Skeletal muscle tissue (tissue), 4 donors: ENCODE results near the gene HOXA9. TPM values are rescaled to one million over a fixed set of nuclear protein-coding genes. Genes with fewer than 3 reads are reported as not detected.

ENCODE experiments used
- H3K27ac ChIP-seq: one replicate; pipeline ENCODE4 v1.7.0; 2013; ENCODE audit warnings: mild to moderate bottlenecking, low read depth, low read length, inconsistent platforms
- H3K27me3 ChIP-seq, 3 donors: one replicate each; pipeline ENCODE4 v1.7.0; 2013; ENCODE audit warnings: low read length in 3 of 3; ENCODE audit not compliant: control insufficient read depth in 3 of 3, insufficient read depth in 3 of 3
- H3K36me3 ChIP-seq, 3 donors: one replicate each; pipeline ENCODE4 v1.7.0; 2013; ENCODE audit warnings: low read length in 3 of 3; ENCODE audit not compliant: control insufficient read depth in 3 of 3, insufficient read depth in 3 of 3
- H3K4me1 ChIP-seq, 3 donors: one replicate each; pipeline ENCODE4 v1.7.0; 2013; ENCODE audit warnings: low read length in 3 of 3, mild to moderate bottlenecking in 3 of 3; ENCODE audit not compliant: control insufficient read depth in 3 of 3, insufficient read depth in 3 of 3
- H3K4me3 ChIP-seq, 3 donors: one replicate each; pipeline ENCODE4 v1.7.0; 2013; ENCODE audit warnings: low read length in 3 of 3
- H3K9ac ChIP-seq, 3 donors: one replicate each; pipeline ENCODE4 v1.7.0; 2013; ENCODE audit warnings: low read length in 3 of 3, mild to moderate bottlenecking in 3 of 3, moderate library complexity in 2 of 3, low read depth in 1 of 3
- H3K9me3 ChIP-seq, 3 donors: one replicate each; pipeline ENCODE4 v1.7.0; 2013; ENCODE audit warnings: low read length in 3 of 3; ENCODE audit not compliant: control insufficient read depth in 3 of 3
- total RNA-seq: library from RNA; depleted of rRNA; stranded (reverse); fragments of >200 nt; gene quantifications from one replicate; pipeline ENCODE4 v1.2.3, GENCODE V29; 2014
- donor health status: Osteomylitis.

Gene HOXA9
- total RNA-seq, 1 donor from 2014 or later = 7.8 TPM

GRCh38 chr7:27200761-27201579, 35.6 kb upstream of the HOXA9 start:
- peaks cover 0 to 3% (median 0%) of the 10 kb centered on the region in 3 donors for H3K9me3 ChIP-seq
- no peak overlapping the region for H3K27ac ChIP-seq
- H3K36me3 ChIP-seq = no peaks in the 10 kb centered on the region
- peaks cover 26 to 39% (median 26%) of the 10 kb centered on the region in 3 donors for H3K4me1 ChIP-seq
- peak overlapping the region in 1 of 3 donors; percentile 76 for H3K9ac ChIP-seq
- H3K4me3 ChIP-seq = peak overlapping the region; percentile 54 to 72 (median 63)
- H3K27me3 ChIP-seq = peaks cover 66 to 85% (median 81%) of the 10 kb centered on the region in 3 donors

DNA sequence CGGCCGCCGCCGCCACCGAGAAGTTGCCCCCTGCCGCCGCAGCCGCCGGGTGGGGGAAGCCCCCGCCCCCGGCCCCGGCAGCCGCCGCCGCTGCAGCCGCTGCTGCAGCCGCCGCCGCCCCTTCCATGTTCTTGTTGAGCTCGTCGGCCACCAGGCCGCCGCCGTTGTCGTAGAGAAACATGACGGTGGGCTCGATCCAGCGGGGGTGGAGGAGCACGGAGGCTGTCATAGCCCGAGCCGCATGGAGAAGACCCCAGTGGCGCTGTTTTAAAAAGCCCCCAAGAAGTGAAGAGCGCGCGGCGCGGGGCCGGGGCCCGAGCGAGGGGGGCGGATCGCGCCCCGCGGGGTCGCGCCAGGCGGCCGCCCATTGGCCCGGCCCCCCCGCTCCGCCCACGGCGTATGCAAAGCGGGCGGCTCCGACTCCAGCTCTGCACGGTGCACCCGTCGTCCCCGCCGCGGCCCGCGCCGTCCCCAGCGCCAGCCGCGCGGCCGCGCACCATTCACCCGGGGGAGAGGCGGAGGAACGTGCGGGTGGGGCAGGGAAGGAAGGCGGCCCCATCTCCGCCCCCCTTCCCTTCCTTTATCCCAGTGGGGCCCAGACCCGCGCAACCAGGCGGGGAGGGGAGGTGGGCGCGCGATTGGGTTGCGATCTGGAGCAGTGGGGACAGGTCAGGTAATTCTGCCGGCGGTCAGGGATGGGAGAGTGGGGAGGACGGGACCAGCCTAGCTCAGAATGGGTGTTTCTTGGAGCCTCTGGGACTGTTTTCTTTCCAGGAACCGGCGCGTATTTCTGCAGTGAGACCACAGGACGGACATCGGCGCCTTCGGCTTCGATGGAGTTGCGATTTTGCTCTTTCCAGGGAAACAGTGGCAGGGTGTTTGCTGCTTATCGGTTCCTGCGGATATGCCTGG, 34.8 kb upstream of the HOXA9 start, which contains the start of gene HOXA13:
TSS of gene HOXA13 (minus strand) at position 243 of the 912 bp plus-strand sequence. CDS start at position 229, 14 bp downstream.
- peaks cover 58 to 83% (median 75%) of the 10 kb centered on the region in 3 donors for H3K27me3 ChIP-seq
- no peaks in the 10 kb centered on the region for H3K36me3 ChIP-seq
- peak within 1 kb of the TSS; percentile 54 to 75 (median 67) for H3K4me3 ChIP-seq
- no peak within 1 kb of the TSS for H3K27ac ChIP-seq
- peak within 1 kb of the TSS in 2 of 3 donors; percentile 62 to 85 for H3K9ac ChIP-seq
- peaks cover 21 to 31% (median 21%) of the 10 kb centered on the region in 3 donors for H3K4me1 ChIP-seq
- peaks cover 0 to 3% (median 0%) of the 10 kb centered on the region in 3 donors for H3K9me3 ChIP-seq

- Histone ChIP-seq H3K27ac (no peak overlapping the region), H3K4me3 (peak overlapping the region; percentile 23 to 75 (median 67)), H3K4me1 (peaks cover 14 to 24% (median 16%) of the 10 kb centered on the region in 3 donors), H3K9ac (peak overlapping the region in 1 of 3 donors; percentile 85), H3K27me3 (peaks cover 50 to 82% (median 72%) of the 10 kb centered on the region in 3 donors), H3K36me3 (no peaks in the 10 kb centered on the region), H3K9me3 (peaks cover 0 to 3% (median 0%) of the 10 kb centered on the region in 3 donors)
Observed at GRCh38 chr7:27198871-27199801, 33.8 kb upstream of the HOXA9 start.

DNA sequence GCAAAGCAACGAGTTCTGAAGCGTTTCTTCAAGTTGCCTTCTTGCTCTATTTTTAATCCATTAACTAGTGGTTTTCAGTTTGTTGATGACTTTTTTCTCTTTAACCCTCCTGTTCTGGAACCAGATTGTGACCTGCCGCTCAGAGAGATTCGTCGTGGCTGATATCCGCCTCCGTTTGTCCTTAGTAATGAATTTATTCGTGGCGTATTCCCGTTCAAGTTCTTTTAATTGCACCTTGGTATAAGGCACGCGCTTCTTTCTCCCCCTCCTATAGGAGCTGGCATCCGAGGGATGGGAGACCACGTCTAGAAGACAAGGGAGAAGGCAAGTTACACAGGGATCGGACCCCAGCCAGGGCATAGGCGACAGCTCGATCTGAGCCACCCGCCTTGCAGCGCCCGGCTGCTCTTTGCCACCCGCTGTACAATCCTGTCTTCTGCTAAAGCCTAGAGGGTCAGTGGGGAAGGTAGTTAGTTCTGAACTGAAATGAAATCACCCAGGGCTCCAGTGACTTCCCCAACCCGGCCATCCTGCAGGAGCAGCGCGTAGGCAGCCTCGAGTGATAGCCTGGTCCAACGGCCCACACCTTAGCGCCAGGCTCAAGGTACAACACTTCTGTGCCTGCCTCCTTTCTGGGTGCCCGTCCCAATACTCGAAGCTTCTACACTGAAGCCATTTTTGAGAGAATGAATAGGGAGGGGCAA, 33.0 kb upstream of the HOXA9 start:
- no peaks in the 10 kb centered on the region for H3K36me3 ChIP-seq
- H3K27me3 ChIP-seq = peaks cover 47 to 82% (median 69%) of the 10 kb centered on the region in 3 donors
- no peak overlapping the region for H3K27ac ChIP-seq
- peak overlapping the region in 2 of 3 donors; percentile 67 to 75 for H3K4me3 ChIP-seq
- H3K9ac ChIP-seq = peak overlapping the region in 1 of 3 donors; percentile 85
- peaks cover 0 to 3% (median 0%) of the 10 kb centered on the region in 3 donors for H3K9me3 ChIP-seq
- H3K4me1 ChIP-seq = peaks cover 14 to 24% (median 20%) of the 10 kb centered on the region in 3 donors

DNA sequence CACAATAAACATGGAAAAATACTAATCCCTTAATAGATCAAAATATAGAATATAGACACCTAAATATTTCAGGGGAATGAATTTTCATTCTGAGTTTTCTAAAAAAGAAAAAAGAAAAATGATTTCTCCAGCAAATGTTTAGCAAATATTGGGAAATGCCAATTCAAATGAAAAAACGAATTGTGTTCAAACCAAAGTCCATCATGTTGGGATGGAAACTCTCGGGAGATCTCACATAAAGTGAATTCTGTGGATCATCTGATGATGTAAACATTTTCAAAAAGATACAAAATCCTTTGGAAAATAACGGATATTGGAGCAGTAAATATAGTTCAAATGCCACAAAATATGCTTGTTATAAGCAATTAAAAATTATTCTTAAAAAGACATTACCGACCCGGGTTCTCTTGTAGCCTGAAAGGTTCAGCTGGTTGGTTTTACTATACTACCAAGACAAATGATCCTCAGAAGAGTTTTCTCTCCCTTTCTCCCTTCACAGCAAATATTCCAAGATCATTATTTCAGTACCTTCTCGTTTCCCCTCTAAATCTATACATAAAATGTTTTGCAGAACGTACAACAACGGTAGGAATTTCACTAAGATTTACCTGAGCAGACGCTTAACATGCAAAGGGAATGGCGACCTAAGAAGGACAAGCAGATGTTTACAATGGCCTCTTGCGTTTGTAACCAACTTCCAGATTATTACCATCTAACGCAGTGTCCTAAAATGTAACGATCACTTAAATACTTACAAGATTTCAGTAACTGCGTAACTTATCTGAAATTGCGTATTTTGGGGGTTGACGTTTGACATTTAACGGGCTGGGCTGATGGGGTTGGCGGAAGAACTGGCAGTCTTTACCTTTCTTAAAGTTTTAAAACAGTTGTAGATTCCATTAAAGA, 32.1 kb upstream of the HOXA9 start:
- Histone ChIP-seq H3K4me1 (peaks cover 14 to 27% (median 24%) of the 10 kb centered on the region in 3 donors), H3K27me3 (peaks cover 40 to 82% (median 60%) of the 10 kb centered on the region in 3 donors), H3K9ac (no peak overlapping the region), H3K36me3 (no peaks in the 10 kb centered on the region), H3K9me3 (peaks cover 0 to 3% (median 0%) of the 10 kb centered on the region in 3 donors), H3K4me3 (peak overlapping the region in 1 of 3 donors; percentile 75), H3K27ac (no peak overlapping the region)

- H3K27ac ChIP-seq = no peak overlapping the region
- H3K9ac ChIP-seq = peak overlapping the region in 1 of 3 donors; percentile 42
- H3K4me3 ChIP-seq = peak overlapping the region in 1 of 3 donors; percentile 25
- peaks cover 38 to 82% (median 54%) of the 10 kb centered on the region in 3 donors for H3K27me3 ChIP-seq
- H3K36me3 ChIP-seq = no peaks in the 10 kb centered on the region
- H3K4me1 ChIP-seq = peaks cover 14 to 30% (median 24%) of the 10 kb centered on the region in 3 donors
- peaks cover 0 to 3% (median 0%) of the 10 kb centered on the region in 3 donors for H3K9me3 ChIP-seq
Observed at GRCh38 chr7:27196287-27196767, 31.0 kb upstream of the HOXA9 start.

DNA sequence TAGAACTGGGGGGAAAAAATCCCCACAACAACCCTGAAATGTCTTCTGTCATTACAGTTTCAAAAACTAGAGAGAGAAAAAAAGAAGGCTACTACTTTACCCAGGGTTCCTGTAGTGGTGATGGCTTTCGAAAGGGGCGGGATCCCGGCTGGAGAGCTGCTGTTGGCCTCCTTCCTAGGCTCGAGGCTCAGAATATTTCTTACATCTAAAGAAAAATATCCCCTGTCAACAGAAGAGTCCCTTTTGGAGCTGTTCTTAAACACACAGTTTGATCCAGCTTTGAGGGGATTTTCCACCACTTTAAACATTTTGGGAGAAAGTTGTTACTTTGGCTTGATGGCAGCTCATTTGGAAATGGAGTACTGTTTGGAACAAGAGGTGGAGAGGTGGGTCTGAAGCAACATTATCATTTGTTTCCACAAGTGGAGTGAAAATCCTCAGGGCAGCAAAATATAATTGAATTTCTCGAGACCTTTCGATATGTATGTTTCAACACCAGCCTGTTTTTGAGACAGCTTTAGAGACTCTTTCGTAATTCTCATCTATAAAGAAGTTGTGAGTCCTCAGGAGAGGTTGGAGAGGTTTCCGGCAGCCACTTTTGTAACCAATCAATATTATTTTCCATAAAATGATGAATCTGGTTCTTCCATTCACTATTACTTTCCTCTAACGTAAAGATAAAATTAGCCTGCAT, 29.5 kb upstream of the HOXA9 start:
- Histone ChIP-seq H3K9ac (no peak overlapping the region), H3K27me3 (peaks cover 30 to 70% (median 46%) of the 10 kb centered on the region in 3 donors), H3K27ac (no peak overlapping the region), H3K4me3 (no peak overlapping the region), H3K4me1 (peaks cover 5 to 29% (median 14%) of the 10 kb centered on the region in 3 donors), H3K9me3 (peaks cover 0 to 3% (median 0%) of the 10 kb centered on the region in 3 donors), H3K36me3 (no peaks in the 10 kb centered on the region)
